ENCODE measurements around the gene TBC1D8. TPM values are rescaled to one million over a fixed set of nuclear protein-coding genes. Genes with fewer than 3 reads are reported as not detected.

The TBC1D8 gene
- total and polyA plus RNA-seq, 2 experiments from 2014 or later, result 18.0 to 36.9 TPM

- TF ChIP-seq, protein P1, sequence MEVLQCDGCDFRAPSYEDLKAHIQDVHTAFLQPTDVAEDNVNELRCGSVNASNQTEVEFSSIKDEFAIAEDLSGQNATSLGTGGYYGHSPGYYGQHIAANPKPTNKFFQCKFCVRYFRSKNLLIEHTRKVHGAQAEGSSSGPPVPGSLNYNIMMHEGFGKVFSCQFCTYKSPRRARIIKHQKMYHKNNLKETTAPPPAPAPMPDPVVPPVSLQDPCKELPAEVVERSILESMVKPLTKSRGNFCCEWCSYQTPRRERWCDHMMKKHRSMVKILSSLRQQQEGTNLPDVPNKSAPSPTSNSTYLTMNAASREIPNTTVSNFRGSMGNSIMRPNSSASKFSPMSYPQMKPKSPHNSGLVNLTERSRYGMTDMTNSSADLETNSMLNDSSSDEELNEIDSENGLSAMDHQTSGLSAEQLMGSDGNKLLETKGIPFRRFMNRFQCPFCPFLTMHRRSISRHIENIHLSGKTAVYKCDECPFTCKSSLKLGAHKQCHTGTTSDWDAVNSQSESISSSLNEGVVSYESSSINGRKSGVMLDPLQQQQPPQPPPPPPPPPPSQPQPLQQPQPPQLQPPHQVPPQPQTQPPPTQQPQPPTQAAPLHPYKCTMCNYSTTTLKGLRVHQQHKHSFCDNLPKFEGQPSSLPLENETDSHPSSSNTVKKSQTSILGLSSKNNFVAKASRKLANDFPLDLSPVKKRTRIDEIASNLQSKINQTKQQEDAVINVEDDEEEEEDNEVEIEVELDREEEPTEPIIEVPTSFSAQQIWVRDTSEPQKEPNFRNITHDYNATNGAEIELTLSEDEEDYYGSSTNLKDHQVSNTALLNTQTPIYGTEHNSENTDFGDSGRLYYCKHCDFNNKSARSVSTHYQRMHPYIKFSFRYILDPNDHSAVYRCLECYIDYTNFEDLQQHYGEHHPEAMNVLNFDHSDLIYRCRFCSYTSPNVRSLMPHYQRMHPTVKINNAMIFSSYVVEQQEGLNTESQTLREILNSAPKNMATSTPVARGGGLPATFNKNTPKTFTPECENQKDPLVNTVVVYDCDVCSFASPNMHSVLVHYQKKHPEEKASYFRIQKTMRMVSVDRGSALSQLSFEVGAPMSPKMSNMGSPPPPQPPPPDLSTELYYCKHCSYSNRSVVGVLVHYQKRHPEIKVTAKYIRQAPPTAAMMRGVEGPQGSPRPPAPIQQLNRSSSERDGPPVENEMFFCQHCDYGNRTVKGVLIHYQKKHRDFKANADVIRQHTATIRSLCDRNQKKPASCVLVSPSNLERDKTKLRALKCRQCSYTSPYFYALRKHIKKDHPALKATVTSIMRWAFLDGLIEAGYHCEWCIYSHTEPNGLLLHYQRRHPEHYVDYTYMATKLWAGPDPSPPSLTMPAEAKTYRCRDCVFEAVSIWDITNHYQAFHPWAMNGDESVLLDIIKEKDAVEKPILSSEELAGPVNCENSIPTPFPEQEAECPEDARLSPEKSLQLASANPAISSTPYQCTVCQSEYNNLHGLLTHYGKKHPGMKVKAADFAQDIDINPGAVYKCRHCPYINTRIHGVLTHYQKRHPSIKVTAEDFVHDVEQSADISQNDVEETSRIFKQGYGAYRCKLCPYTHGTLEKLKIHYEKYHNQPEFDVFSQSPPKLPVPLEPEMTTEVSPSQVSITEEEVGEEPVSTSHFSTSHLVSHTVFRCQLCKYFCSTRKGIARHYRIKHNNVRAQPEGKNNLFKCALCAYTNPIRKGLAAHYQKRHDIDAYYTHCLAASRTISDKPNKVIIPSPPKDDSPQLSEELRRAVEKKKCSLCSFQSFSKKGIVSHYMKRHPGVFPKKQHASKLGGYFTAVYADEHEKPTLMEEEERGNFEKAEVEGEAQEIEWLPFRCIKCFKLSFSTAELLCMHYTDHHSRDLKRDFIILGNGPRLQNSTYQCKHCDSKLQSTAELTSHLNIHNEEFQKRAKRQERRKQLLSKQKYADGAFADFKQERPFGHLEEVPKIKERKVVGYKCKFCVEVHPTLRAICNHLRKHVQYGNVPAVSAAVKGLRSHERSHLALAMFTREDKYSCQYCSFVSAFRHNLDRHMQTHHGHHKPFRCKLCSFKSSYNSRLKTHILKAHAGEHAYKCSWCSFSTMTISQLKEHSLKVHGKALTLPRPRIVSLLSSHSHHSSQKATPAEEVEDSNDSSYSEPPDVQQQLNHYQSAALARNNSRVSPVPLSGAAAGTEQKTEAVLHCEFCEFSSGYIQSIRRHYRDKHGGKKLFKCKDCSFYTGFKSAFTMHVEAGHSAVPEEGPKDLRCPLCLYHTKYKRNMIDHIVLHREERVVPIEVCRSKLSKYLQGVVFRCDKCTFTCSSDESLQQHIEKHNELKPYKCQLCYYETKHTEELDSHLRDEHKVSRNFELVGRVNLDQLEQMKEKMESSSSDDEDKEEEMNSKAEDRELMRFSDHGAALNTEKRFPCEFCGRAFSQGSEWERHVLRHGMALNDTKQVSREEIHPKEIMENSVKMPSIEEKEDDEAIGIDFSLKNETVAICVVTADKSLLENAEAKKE (CRISPR knock-in tag; IDR thresholded peaks at IDR 0.05), result no peak
- TF ChIP-seq EZH2phosphoT487 (IDR thresholded peaks at IDR 0.05; ENCODE audit: unreplicated experiment) (no peak), ZNF331 (CRISPR knock-in tag; IDR thresholded peaks at IDR 0.05; ENCODE audit: low read depth) (no peak), ZNF114 (CRISPR knock-in tag; IDR thresholded peaks at IDR 0.05) (no peak), NANOG (IDR thresholded peaks at IDR 0.05; ENCODE audit: borderline replicate concordance) (no peak), CREB1 (CRISPR knock-in tag; IDR thresholded peaks at IDR 0.05; ENCODE audit: low read depth) (no peak)
- TF ChIP-seq, protein P2, sequence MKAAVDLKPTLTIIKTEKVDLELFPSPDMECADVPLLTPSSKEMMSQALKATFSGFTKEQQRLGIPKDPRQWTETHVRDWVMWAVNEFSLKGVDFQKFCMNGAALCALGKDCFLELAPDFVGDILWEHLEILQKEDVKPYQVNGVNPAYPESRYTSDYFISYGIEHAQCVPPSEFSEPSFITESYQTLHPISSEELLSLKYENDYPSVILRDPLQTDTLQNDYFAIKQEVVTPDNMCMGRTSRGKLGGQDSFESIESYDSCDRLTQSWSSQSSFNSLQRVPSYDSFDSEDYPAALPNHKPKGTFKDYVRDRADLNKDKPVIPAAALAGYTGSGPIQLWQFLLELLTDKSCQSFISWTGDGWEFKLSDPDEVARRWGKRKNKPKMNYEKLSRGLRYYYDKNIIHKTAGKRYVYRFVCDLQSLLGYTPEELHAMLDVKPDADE (IDR thresholded peaks at IDR 0.05), result no peak
Observed at GRCh38 chr2:101193033-101193626, 41.9 kb upstream of the TBC1D8 start (continued).

All from GM23338 (cell line).